ENCODE data around the gene KISS1R.

Gene KISS1R

GRCh38 chr19:952049-952679 lies 35.0 kb downstream of the KISS1R start:
- TF ChIP-seq CTCF (IDR thresholded peaks at IDR 0.05): no peak

GRCh38 chr19:952680-953444 lies 35.7 kb downstream of the KISS1R start:
- no peak for TF ChIP-seq CTCF (IDR thresholded peaks at IDR 0.05)

DNA sequence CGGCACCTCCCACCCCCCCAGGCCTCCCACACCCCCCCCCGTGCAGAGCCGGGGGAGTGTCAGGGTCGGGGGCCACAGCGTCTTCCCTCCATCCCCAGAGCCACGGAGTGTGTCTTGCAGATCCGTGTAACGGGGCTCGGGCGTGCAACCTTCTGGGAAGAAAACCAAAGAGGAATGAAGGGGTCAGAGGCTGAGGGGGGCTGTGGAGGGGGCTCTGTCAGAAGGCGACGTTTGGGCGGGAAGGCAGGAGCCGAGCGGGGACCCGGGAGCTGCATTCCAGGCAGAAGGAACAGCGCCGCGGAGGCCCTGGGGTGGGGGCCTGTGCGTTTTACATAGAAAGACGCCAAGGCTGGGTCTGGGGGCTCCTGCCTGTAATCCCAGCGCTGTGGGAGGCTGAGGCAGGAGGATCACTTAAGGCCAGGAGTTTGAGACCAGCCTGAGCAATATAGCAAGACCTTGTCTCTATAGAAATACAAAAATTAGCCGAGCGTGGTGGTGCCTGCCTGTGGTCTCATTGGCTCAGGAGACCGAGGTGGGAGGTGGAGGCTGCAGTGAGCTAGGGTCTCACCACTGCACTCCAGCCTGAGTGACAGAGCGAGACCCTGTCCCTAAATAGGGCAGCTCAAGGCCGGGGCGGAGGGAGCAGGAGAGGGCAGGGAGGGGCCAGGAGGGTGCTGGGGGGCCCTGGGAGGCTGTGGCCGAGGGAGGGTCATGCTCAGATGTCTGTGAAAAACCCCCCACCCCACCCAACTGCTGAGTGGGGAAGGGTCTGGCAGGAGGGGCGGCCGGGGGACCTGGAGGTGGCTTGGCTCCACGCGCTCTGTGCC lies 36.5 kb downstream of the KISS1R start:
- TF ChIP-seq CTCF (IDR thresholded peaks at IDR 0.05): no peak

DNA sequence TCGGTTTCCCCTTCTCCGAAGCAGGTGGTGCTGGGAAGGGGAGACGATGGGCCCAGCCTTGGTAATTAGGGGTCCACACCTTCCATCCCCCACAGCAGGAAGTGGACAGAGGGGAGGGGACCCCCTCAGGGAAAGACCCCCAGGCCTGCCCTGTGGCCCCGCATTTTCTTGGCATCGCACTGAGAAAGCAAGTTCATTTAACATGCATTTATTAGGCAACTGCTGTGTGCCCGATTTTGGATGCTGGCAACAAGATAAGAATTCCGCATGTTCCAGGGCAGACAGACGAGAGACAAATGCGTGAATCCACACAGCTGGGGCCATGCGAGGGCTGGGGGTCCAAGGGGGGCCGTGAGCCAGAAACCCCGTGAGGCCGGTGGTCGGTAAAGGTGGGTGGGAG lies 37.1 kb downstream of the KISS1R start:
- TF ChIP-seq CTCF (IDR thresholded peaks at IDR 0.05): no peak

DNA sequence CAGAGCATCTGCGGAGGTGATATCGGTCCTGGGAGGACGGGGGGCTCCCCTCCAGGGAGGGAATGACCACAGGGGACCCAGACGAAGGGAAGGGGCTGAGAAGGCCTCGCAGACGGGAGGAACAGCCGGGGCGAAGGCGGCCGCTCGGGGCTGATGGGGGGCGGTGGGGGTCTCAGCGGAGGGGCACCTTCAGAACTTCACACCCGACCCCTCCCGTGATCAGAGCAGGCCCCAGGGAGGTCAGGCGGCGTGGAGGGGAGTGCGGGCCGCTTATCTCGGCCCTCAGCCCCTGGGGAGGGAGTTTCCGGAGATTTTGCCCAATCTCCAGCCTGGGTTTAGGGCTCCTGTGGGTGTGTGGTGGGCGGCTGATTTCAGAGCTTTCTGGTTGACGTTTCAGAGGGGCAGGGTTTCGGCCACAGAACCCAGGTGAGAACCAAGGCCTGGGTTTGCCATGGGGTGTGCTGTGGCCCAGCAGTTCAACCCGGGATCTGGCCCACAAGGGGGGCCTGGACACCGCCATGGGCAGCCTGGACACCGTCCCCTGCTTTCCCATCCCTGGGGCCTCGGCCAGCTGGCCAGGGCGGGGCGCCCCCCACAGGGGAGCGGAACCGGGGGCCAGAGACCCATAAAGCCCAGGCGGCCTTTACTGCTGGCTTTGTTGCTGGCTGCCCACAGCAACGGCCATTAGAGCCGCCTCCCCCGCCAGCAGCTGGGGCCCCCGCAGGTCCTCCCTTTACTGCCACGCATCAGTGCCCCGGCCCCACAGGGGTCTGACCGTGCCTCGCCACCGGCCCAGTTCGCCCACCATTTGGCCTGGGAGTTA lies 37.8 kb downstream of the KISS1R start:
- no peak for TF ChIP-seq CTCF (IDR thresholded peaks at IDR 0.05)

DNA sequence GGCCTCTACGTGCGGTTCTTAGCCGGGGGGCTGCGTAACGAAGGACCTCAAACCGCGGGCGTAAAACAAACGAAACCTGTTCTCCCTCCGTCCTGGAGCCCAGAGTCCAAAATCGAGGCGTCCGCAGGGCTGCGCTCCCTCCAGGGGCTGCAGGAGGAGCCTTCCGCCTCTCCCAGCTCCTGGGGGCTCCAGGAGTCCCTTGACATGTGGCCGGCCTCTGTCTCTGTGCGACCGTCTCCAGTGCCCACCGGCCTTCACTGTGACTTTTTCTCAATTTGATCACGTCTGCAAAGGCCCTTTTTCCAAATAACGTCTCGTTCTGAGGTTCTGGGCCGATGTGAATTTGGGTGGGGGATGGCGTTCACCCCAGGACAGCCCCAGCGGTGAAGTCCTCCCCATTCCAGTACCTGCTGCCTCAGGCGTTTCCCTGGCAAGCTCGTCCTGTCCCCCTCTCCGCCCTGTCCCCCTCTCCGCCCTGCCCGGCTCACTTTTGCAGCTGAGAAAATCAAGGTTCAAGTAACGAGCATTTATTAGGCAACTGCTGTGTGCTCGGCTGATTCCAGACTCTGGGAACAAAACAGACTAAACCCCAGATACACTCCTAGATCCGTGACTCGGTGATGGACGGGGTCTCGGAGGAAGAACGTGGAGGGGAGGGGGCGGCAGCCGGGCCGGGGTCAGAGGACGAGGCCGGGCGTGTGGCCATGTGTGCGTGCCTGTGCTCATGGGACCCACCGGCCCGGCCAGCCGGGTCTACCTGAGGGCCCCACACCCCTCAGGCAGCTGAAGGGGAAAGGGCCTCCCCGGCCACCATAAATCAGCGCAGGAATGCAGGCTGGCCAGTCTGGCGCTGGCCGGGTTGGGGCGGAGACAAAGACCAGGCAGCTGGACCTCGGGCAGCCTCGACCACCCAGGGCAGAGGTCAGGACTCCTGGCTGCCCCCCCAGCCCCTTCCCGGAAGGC lies 39.0 kb downstream of the KISS1R start:
- TF ChIP-seq CTCF (IDR thresholded peaks at IDR 0.05): no peak
